K562 (cell line): ENCODE data around the gene AMBRA1. TPM values are rescaled to one million over a fixed set of nuclear protein-coding genes. Genes with fewer than 3 reads are reported as not detected.

Source experiments
- ATAC-seq: fragments of 200-7000 bp; cut with Tn5 transposase; 3 replicates; pipeline ENCODE4 v1.9.1; 2020; ENCODE audit warnings: moderate library complexity
- BruUV-seq: library from RNA; stranded (reverse); fragments of 400-500 nt; replicated peaks from 2 replicates; lab custom pipeline; 2021; lab: Mats Ljungman, UMichigan
- CTCF ChIA-PET: fragments of 300-600 bp; formaldehyde crosslinking; extraction: SDS; loops from one replicate; lab custom pipeline; 2021; ENCODE audit warnings: low intra/inter-chr PET ratio; lab: Yijun Ruan, JAX
- POLR2A ChIA-PET: fragments of 300-600, 350-650 bp; sonication (Branson Sonifier 250); formaldehyde crosslinking; extraction: SDS; loops from one replicate; lab custom pipeline; 2021; ENCODE audit warnings: antibody characterized with exemption, inconsistent platforms; lab: Yijun Ruan, JAX
- DNase-seq, 4 experiments: peaks; one replicate each; pipeline versions ENCODE4 v3.0.0 to v3.0.0-alpha.2; 2011 to 2018; ENCODE audit warnings: low spot score in 3 of 4, mixed read lengths in 3 of 4; ENCODE audit errors: extremely low read depth in 1 of 4
- FAIRE-seq: peaks from 2 replicates; lab custom pipeline; 2011; peaks lifted over from hg19 to GRCh38; lab: Jason Lieb, UNC
- H2AFZ ChIP-seq: 2 replicates; pipeline ENCODE4 v1.6.0; 2011; ENCODE audit warnings: low read depth, low read length, control low read depth, inconsistent platforms
- H3K27ac ChIP-seq: fragments of 200-600 bp; 3 replicates; pipeline ENCODE4 v1.8.0; 2011; ENCODE audit warnings: low read depth, mild to moderate bottlenecking, control low read depth, inconsistent platforms, low read length, moderate library complexity, mixed read lengths; ENCODE audit errors: extremely low read depth
- H3K27me3 ChIP-seq, 2 experiments: fragments of 300-600 bp in 1 of 2; 2 replicates in 1 of 2; 3 replicates in 1 of 2; pipeline versions ENCODE4 v1.6.0 to v1.8.0; 2011; ENCODE audit warnings: inconsistent platforms in 2 of 2, low read length in 2 of 2, mild to moderate bottlenecking in 1 of 2, mixed read lengths in 1 of 2, moderate library complexity in 1 of 2; ENCODE audit not compliant: control insufficient read depth in 2 of 2, insufficient read depth in 2 of 2
- H3K36me3 ChIP-seq: fragments of 300-600 bp; 3 replicates; pipeline ENCODE4 v1.8.0; 2011; ENCODE audit warnings: mild to moderate bottlenecking, low read length, inconsistent platforms; ENCODE audit not compliant: control insufficient read depth, insufficient read depth
- H3K4me1 ChIP-seq, 2 experiments: fragments of 200-600 bp in 1 of 2; replicated peaks in 1 of 2; 2 replicates in 1 of 2; 3 replicates in 1 of 2; pipeline versions ENCODE4 v1.5.1 to v1.8.0; 2011; ENCODE audit warnings: inconsistent platforms in 2 of 2, low read length in 2 of 2, mild to moderate bottlenecking in 1 of 2, mixed read lengths in 1 of 2, moderate library complexity in 1 of 2; ENCODE audit not compliant: control insufficient read depth in 2 of 2, insufficient read depth in 2 of 2
- H3K4me2 ChIP-seq: 2 replicates; pipeline ENCODE4 v1.6.1; 2011; ENCODE audit warnings: low read length, control low read depth, inconsistent platforms, mixed read lengths; ENCODE audit not compliant: insufficient read depth
- H3K4me3 ChIP-seq: fragments of 200-600 bp; sonication (generic), shearing (Covaris generic); 2 replicates; pipeline ENCODE4 v1.5.1; 2016; ENCODE audit warnings: control low read depth, inconsistent platforms
- H3K79me2 ChIP-seq: fragments of 200-600 bp; 3 replicates; pipeline ENCODE4 v1.8.0; 2011; ENCODE audit warnings: low read length, inconsistent platforms; ENCODE audit not compliant: control insufficient read depth, insufficient read depth
- H3K9ac ChIP-seq, 2 experiments: 2 replicates each; pipeline versions ENCODE4 v1.6.0 to v1.6.1; 2011; ENCODE audit warnings: low read depth in 2 of 2, low read length in 2 of 2, control low read depth in 1 of 2, inconsistent platforms in 1 of 2, mild to moderate bottlenecking in 1 of 2, mixed read lengths in 1 of 2; ENCODE audit not compliant: insufficient read depth in 1 of 2
- H3K9me1 ChIP-seq: one replicate; pipeline ENCODE4 v1.6.0; 2011; ENCODE audit warnings: inconsistent platforms, mild to moderate bottlenecking, low read length, moderate library complexity; ENCODE audit not compliant: control insufficient read depth, insufficient read depth
- H3K9me3 ChIP-seq: replicated peaks from 2 replicates; pipeline ENCODE4 v1.5.1; 2011; ENCODE audit warnings: low read depth, low read length, inconsistent platforms; ENCODE audit not compliant: control insufficient read depth, insufficient read depth
- H4K20me1 ChIP-seq: replicated peaks from 2 replicates; pipeline ENCODE4 v1.6.1; 2011; ENCODE audit warnings: low read length, inconsistent platforms, mixed read lengths; ENCODE audit not compliant: control insufficient read depth, insufficient read depth
- EGR1 ChIP-seq: fragments of 450-650 bp; conservative IDR thresholded peaks from 2 replicates; pipeline ENCODE4 v1.6.1; 2017; ENCODE audit warnings: mild to moderate bottlenecking
- HMBOX1 ChIP-seq: sonication (generic); IDR thresholded peaks from 2 replicates; pipeline ENCODE4 v1.6.1; 2016
- LEF1 ChIP-seq: fragments of 450-650 bp; IDR thresholded peaks from 2 replicates; pipeline ENCODE4 v1.6.1; 2016; ENCODE audit warnings: mild to moderate bottlenecking
- MEIS2 ChIP-seq: fragments of 450-650 bp; IDR thresholded peaks from 2 replicates; pipeline ENCODE4 v1.6.1; 2014; ENCODE audit warnings: mild to moderate bottlenecking; ENCODE audit not compliant: partially characterized antibody
- PBX2 ChIP-seq, 2 experiments: IDR thresholded peaks in 1 of 2; conservative IDR thresholded peaks in 1 of 2; 2 replicates each; pipeline ENCODE4 v1.6.1; 2016; ENCODE audit warnings: low read depth in 2 of 2, mild to moderate bottlenecking in 1 of 2, missing compliant biosample characterization in 1 of 2, missing genetic modification characterization in 1 of 2, moderate library complexity in 1 of 2
- WGBS: fragments of 100-300 bp; shearing (Covaris generic); methylation state at CpG from one replicate; pipeline ENCODE4 v1.1.6; 2016; ENCODE audit warnings: low coverage, mixed read lengths; ENCODE audit not compliant: insufficient coverage; ENCODE audit errors: missing lambda C conversion rate; 5-methylcytosine and 5-hydroxymethylcytosine counted together
- in situ Hi-C: fragments of 300-500 bp; cut with MboI; formaldehyde crosslinking; loops from 4 replicates; pipeline ENCODE4 v1.15.0; 2018; ENCODE audit warnings: inconsistent platforms, mixed read lengths
- intact Hi-C: fragments of 100-400 bp; cut with micrococcal nuclease; formaldehyde crosslinking; loops from 2 replicates; pipeline ENCODE4 v1.14.2; 2022
- polyA plus RNA-seq, 8 experiments: library from polyadenylated mRNA; depleted of rRNA in 4 of 8; stranded (reverse) in 5 of 8; unstranded in 3 of 8; fragments of >200 nt; fragmentation: Nextera tagmentation in 2 of 8; fragmentation: Illumina TruSeq in 1 of 8; extraction: Ambion mirVana in 2 of 8; extraction: Trizol in 1 of 8; gene quantifications; 2 replicates each; pipeline versions ENCODE4 v1.2.1 to v1.2.3, GENCODE V29; 2011 to 2014; ENCODE audit warnings: inconsistent platforms in 1 of 8, missing spikeins in 1 of 8
- total RNA-seq, 7 experiments: library from RNA; depleted of rRNA in 6 of 7; stranded (reverse); fragments of >200 nt in 6 of 7; fragmentation: Illumina TruSeq in 2 of 7; extraction: Trizol in 2 of 7; gene quantifications; 2 replicates each; pipeline versions ENCODE4 v1.2.1 to v1.2.3, GENCODE V29; 2011 to 2021; ENCODE audit warnings: low replicate concordance in 1 of 7
- TF ChIP-seq, protein P1 (sequence below): fragments of 200-800 bp; sonication (Bioruptor generic); IDR thresholded peaks from 2 replicates; pipeline ENCODE4 v1.6.1; 2017; ENCODE audit warnings: missing genetic modification characterization, missing compliant biosample characterization
- TF ChIP-seq, protein P2 (sequence below): fragments of 450-650 bp; IDR thresholded peaks from 2 replicates; pipeline ENCODE4 v1.6.1; 2016

The AMBRA1 gene
- total and polyA plus RNA-seq, 9 of the 15 experiments (the other 6 are each of a cell fraction or from before 2014, with no cell fraction given) = 0.15 to 24.5 (median 13.0) TPM

DNA sequence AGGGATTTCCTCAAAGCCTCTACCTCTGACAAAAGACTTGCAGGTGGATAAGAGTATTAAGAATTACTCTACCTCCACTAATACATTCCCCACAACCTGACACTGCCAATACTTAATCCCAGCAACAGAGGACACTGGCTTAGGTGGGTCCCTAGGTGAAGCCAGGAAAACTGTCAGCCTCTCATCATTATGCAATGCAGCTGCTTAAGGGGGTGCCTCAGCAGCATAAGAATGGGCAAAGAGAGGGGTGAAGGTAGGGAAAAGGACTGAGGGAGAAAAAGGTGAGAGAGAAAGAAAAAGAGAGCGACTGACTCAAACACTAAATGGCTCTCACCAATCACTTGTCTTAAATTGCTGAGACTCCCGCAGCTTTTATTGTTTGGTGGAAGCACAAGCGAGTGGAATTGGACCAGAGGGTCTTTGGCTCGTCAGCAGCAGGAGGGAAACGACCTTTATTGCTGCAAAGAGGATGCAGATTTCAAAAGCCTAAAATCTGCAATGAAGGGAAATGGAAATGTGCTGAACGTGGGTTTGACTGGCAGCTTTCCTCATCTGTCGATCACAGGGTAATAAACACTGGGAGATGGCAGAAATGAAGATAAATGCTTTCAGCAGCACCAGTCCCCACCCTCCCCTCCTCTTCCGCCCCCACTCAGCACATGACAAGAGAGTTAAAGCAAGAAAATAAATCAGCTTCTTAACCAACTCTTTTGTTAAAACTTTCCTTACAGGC lies 137.4 kb downstream of the AMBRA1 start:
- H3K79me2 ChIP-seq = no peaks in the 10 kb centered on the region; the same call in 2 of the 3 replicates
- CTCF ChIA-PET = no interaction called here
- in situ Hi-C loops (no loop called here), intact Hi-C loops (no loop called here)
- no peak overlapping the region for H3K4me3 ChIP-seq
- no peaks in the 10 kb centered on the region for H3K27me3 ChIP-seq
- no TSS peak for BruUV-seq
- no peaks in the 10 kb centered on the region for H3K36me3 ChIP-seq
- H4K20me1 ChIP-seq = no peaks in the 10 kb centered on the region; the same call in 1 of the 2 replicates
- H3K9me1 ChIP-seq = no peaks in the 10 kb centered on the region
- H3K4me1 ChIP-seq = peaks cover 0 to 10% of the 10 kb centered on the region in 2 experiments; a peak in 4 of 5 replicates
- H3K4me2 ChIP-seq = no peak overlapping the region
- H3K9ac ChIP-seq = no peak overlapping the region
- TF ChIP-seq MEIS2 (peak; percentile 71), EGR1 (0 out of 2 replicates have a peak, but pooled peaks have one; percentile 44), LEF1 (no peak), HMBOX1 (no peak), PBX2 (CRISPR knock-in tag; IDR thresholded peaks at IDR 0.05; ENCODE audit: low read depth) (no peak), PBX2 (tag; conservative IDR thresholded peaks at IDR 0.05; ENCODE audit: low read depth) (peak; percentile 91)
- TF ChIP-seq, protein P1, sequence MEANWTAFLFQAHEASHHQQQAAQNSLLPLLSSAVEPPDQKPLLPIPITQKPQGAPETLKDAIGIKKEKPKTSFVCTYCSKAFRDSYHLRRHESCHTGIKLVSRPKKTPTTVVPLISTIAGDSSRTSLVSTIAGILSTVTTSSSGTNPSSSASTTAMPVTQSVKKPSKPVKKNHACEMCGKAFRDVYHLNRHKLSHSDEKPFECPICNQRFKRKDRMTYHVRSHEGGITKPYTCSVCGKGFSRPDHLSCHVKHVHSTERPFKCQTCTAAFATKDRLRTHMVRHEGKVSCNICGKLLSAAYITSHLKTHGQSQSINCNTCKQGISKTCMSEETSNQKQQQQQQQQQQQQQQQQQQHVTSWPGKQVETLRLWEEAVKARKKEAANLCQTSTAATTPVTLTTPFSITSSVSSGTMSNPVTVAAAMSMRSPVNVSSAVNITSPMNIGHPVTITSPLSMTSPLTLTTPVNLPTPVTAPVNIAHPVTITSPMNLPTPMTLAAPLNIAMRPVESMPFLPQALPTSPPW = peak; percentile 63; the same call in 1 of the 2 replicates
- TF ChIP-seq, protein P2, sequence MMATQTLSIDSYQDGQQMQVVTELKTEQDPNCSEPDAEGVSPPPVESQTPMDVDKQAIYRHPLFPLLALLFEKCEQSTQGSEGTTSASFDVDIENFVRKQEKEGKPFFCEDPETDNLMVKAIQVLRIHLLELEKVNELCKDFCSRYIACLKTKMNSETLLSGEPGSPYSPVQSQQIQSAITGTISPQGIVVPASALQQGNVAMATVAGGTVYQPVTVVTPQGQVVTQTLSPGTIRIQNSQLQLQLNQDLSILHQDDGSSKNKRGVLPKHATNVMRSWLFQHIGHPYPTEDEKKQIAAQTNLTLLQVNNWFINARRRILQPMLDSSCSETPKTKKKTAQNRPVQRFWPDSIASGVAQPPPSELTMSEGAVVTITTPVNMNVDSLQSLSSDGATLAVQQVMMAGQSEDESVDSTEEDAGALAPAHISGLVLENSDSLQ = peak; percentile 74
- H3K27ac ChIP-seq = no peak overlapping the region
- FAIRE-seq (no peak), ATAC-seq (peak; percentile 30; the same call in 2 of the 3 replicates), DNase-seq (no peak)
- POLR2A ChIA-PET = interaction anchor here (1.5 to 1.6 kb wide), 2 partner anchors 11 to 25 kb away, joined by 4 read pairs; no protein-coding TSS in a partner anchor
- no peak overlapping the region for H2AFZ ChIP-seq
- WGBS = 56% methylated on average over 7 of the region's 8 CpGs
- no peaks in the 10 kb centered on the region for H3K9me3 ChIP-seq
